H9 (cell line): ENCODE data around the gene PCSK9. TPM values are rescaled to one million over a fixed set of nuclear protein-coding genes. Genes with fewer than 3 reads are reported as not detected.
A peak's percentile ranks its signal among the peaks of the same experiment; 100 is the strongest.

Experiments used
- DNase-seq: peaks from one replicate; pipeline ENCODE4 v3.0.0-alpha.2; 2017
- H2AFZ ChIP-seq: one replicate; pipeline ENCODE4 v1.6.1; 2013; ENCODE audit warnings: mild to moderate bottlenecking, low read length, control low read depth, moderate library complexity
- H2AK5ac ChIP-seq: 2 replicates; pipeline ENCODE4 v1.6.1; 2013; ENCODE audit warnings: low read length, control low read depth, mixed read lengths; ENCODE audit not compliant: insufficient read length
- H2BK120ac ChIP-seq: one replicate; pipeline ENCODE4 v1.6.1; 2013; ENCODE audit warnings: low read depth, mild to moderate bottlenecking, low read length, control low read depth, inconsistent platforms; ENCODE audit not compliant: poor library complexity, severe bottlenecking
- H2BK12ac ChIP-seq: 2 replicates; pipeline ENCODE4 v1.6.1; 2013; ENCODE audit warnings: low read length, control low read depth, mixed read lengths, low read depth; ENCODE audit not compliant: insufficient read length
- H2BK15ac ChIP-seq: 2 replicates; pipeline ENCODE4 v1.6.1; 2013; ENCODE audit warnings: low read depth, low read length, control low read depth
- H2BK20ac ChIP-seq: one replicate; pipeline ENCODE4 v1.6.1; 2013; ENCODE audit warnings: low read depth, mild to moderate bottlenecking, low read length, control low read depth, inconsistent platforms; ENCODE audit not compliant: poor library complexity, severe bottlenecking
- H2BK5ac ChIP-seq: 2 replicates; pipeline ENCODE4 v1.6.1; 2013; ENCODE audit warnings: low read length, control low read depth, mixed read lengths; ENCODE audit not compliant: insufficient read length
- H3K14ac ChIP-seq: 2 replicates; pipeline ENCODE4 v1.6.1; 2013; ENCODE audit warnings: low read length, control low read depth; ENCODE audit not compliant: insufficient read depth
- H3K18ac ChIP-seq: 2 replicates; pipeline ENCODE4 v1.6.1; 2013; ENCODE audit warnings: low read depth, mild to moderate bottlenecking, mixed read lengths, low read length, control low read depth; ENCODE audit not compliant: insufficient read length
- H3K23ac ChIP-seq: 2 replicates; pipeline ENCODE4 v1.6.1; 2013; ENCODE audit warnings: low read length, control low read depth, mixed read lengths, low read depth; ENCODE audit not compliant: insufficient read length
- H3K23me2 ChIP-seq: 2 replicates; pipeline ENCODE4 v1.6.1; 2013; ENCODE audit warnings: low read depth, mild to moderate bottlenecking, mixed read lengths, low read length, control low read depth; ENCODE audit not compliant: insufficient read length, poor library complexity, severe bottlenecking
- H3K27ac ChIP-seq: 2 replicates; pipeline ENCODE4 v1.5.1; 2013; ENCODE audit warnings: low read length, control low read depth, mixed read lengths, low read depth; ENCODE audit not compliant: insufficient read length
- H3K27me3 ChIP-seq: 2 replicates; pipeline ENCODE4 v1.6.1; 2013; ENCODE audit warnings: low read length, control low read depth, inconsistent platforms; ENCODE audit not compliant: insufficient read depth
- H3K4ac ChIP-seq: 2 replicates; pipeline ENCODE4 v1.6.1; 2013; ENCODE audit warnings: low read depth, mild to moderate bottlenecking, control low read depth, inconsistent platforms, low read length, moderate library complexity
- H3K4me1 ChIP-seq: 2 replicates; pipeline ENCODE4 v1.6.1; 2013; ENCODE audit warnings: low read length, control low read depth, inconsistent platforms; ENCODE audit not compliant: insufficient read depth
- H3K4me2 ChIP-seq: 2 replicates; pipeline ENCODE4 v1.6.1; 2013; ENCODE audit warnings: low read length, control low read depth, mixed read lengths; ENCODE audit not compliant: insufficient read length, insufficient read depth
- H3K56ac ChIP-seq: 2 replicates; pipeline ENCODE4 v1.6.1; 2013; ENCODE audit warnings: low read depth, mild to moderate bottlenecking, mixed read lengths, low read length, control low read depth; ENCODE audit not compliant: insufficient read length
- H3K79me1 ChIP-seq: 2 replicates; pipeline ENCODE4 v1.6.1; 2013; ENCODE audit warnings: low read depth, mild to moderate bottlenecking, moderate library complexity, low read length, control low read depth, inconsistent platforms; ENCODE audit not compliant: insufficient read depth, poor library complexity, severe bottlenecking
- H3K79me2 ChIP-seq: 2 replicates; pipeline ENCODE4 v1.6.1; 2013; ENCODE audit warnings: low read length, control low read depth, inconsistent platforms; ENCODE audit not compliant: insufficient read depth
- H3K9ac ChIP-seq: 2 replicates; pipeline ENCODE4 v1.6.1; 2013; ENCODE audit warnings: low read length, control low read depth, mixed read lengths; ENCODE audit not compliant: insufficient read length; ENCODE audit errors: extremely low read depth
- H3K9me3 ChIP-seq: one replicate; pipeline ENCODE4 v1.6.1; 2013; ENCODE audit warnings: low read depth, low read length, inconsistent platforms; ENCODE audit not compliant: control insufficient read depth
- H3T11ph ChIP-seq: one replicate; pipeline ENCODE4 v1.6.1; 2013; ENCODE audit warnings: mild to moderate bottlenecking, low read length, control low read depth, inconsistent platforms
- H4K20me1 ChIP-seq: one replicate; pipeline ENCODE4 v1.6.1; 2013; ENCODE audit not compliant: control insufficient read depth, insufficient read length, insufficient read depth
- H4K5ac ChIP-seq: 2 replicates; pipeline ENCODE4 v1.6.1; 2013; ENCODE audit warnings: low read depth, mild to moderate bottlenecking, mixed read lengths, low read length, control low read depth; ENCODE audit not compliant: insufficient read length
- H4K8ac ChIP-seq: replicated peaks from 2 replicates; pipeline ENCODE4 v1.6.1; 2013; ENCODE audit warnings: low read length, control low read depth, mixed read lengths, low read depth; ENCODE audit not compliant: insufficient read length
- H4K91ac ChIP-seq: 2 replicates; pipeline ENCODE4 v1.6.1; 2013; ENCODE audit warnings: low read depth, mild to moderate bottlenecking, moderate library complexity, mixed read lengths, low read length, control low read depth; ENCODE audit not compliant: insufficient read length
- H3K27ac Mint-ChIP-seq, 3 experiments: 2 replicates in 2 of 3; 3 replicates in 1 of 3; pipeline ENCODE4 v1.8.0; 2020 to 2021; ENCODE audit warnings: mixed read lengths in 3 of 3, mild to moderate bottlenecking in 1 of 3, moderate library complexity in 1 of 3
- H3K27me3 Mint-ChIP-seq: 2 replicates; pipeline ENCODE4 v1.8.0; 2021; ENCODE audit warnings: low read depth, mild to moderate bottlenecking, moderate library complexity, mixed read lengths
- H3K36me3 Mint-ChIP-seq, 3 experiments: 2 replicates in 2 of 3; 3 replicates in 1 of 3; pipeline ENCODE4 v1.8.0; 2020 to 2021; ENCODE audit warnings: low read depth in 3 of 3, mixed read lengths in 3 of 3; ENCODE audit not compliant: insufficient read depth in 1 of 3
- H3K4me1 Mint-ChIP-seq, 2 experiments: 2 replicates each; pipeline ENCODE4 v1.8.0; 2020; ENCODE audit warnings: mixed read lengths in 2 of 2
- H3K4me3 Mint-ChIP-seq, 2 experiments: 2 replicates in 1 of 2; 3 replicates in 1 of 2; pipeline ENCODE4 v1.8.0; 2020 to 2021; ENCODE audit warnings: mild to moderate bottlenecking in 2 of 2, mixed read lengths in 2 of 2, moderate library complexity in 1 of 2
- H3K9me3 Mint-ChIP-seq, 2 experiments: 2 replicates in 1 of 2; 3 replicates in 1 of 2; pipeline ENCODE4 v1.8.0; 2020; ENCODE audit warnings: mild to moderate bottlenecking in 2 of 2, mixed read lengths in 2 of 2, moderate library complexity in 1 of 2
- WGBS: extraction: QIAGEN DNeasy Blood & Tissue Kit; methylation state at CpG from one replicate; pipeline ENCODE4 v1.1.7; 2013; ENCODE audit warnings: missing lambda C conversion rate, low lambda C conversion rate, mixed read lengths; ENCODE audit not compliant: insufficient read length; ENCODE audit errors: extremely low coverage; 5-methylcytosine and 5-hydroxymethylcytosine counted together
- total RNA-seq: library from RNA; stranded (reverse); gene quantifications from 2 replicates; pipeline ENCODE4 v1.2.1, GENCODE V29; 2021
- TF ChIP-seq, protein P1 (sequence below): fragments of 200-600 bp; sonication (generic); conservative IDR thresholded peaks from 3 replicates; pipeline ENCODE4 v1.8.0; 2021; ENCODE audit warnings: antibody characterized with exemption, mild to moderate bottlenecking

PCSK9 gene
- total RNA-seq, 1 experiment from 2014 or later, result 75.1 TPM

DNA sequence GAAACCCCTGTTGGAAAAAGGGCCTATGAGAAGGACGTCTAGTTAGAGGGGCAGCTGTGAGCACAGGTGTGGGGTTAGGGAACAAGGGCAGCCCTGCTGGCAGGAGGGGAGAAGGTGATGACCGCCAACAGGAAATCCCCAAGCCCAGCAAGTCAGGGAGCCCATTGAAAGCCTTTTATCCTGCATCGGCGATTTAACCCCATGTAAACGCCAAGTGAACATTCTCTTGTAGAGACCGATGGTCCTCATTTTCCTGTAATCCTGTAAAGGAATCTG is 41.7 kb upstream of the PCSK9 start:
- no peak overlapping the region for H3K18ac ChIP-seq
- no peak overlapping the region for H2BK120ac ChIP-seq
- WGBS, result no CpG with 5 or more reads among the region's 6 CpGs
- no peak overlapping the region for H4K91ac ChIP-seq
- no peaks in the 10 kb centered on the region for H3K9me3 ChIP-seq
- H3K4me1 Mint-ChIP-seq, result peaks cover 41 to 47% of the 10 kb centered on the region in 2 experiments
- DNase-seq, result peak; percentile 80
- peak overlapping the region; percentile 68 for H3K4me2 ChIP-seq
- no peak overlapping the region for H3T11ph ChIP-seq
- no peaks in the 10 kb centered on the region for H3K79me1 ChIP-seq
- no peaks in the 10 kb centered on the region for H3K79me2 ChIP-seq
- peaks cover 7% of the 10 kb centered on the region for H3K23me2 ChIP-seq
- no peak overlapping the region for H2BK15ac ChIP-seq
- no peak overlapping the region for H3K4ac ChIP-seq
- H3K23ac ChIP-seq, result no peak overlapping the region
- H3K9ac ChIP-seq, result no peak overlapping the region
- H3K14ac ChIP-seq, result no peak overlapping the region
- H3K56ac ChIP-seq, result no peak overlapping the region
- H4K20me1 ChIP-seq, result no peaks in the 10 kb centered on the region
- H4K5ac ChIP-seq, result no peak overlapping the region
- H3K27me3 Mint-ChIP-seq, result peaks cover 54% of the 10 kb centered on the region
- no peak overlapping the region for H3K27ac ChIP-seq
- H2BK20ac ChIP-seq, result no peak overlapping the region
- no peaks in the 10 kb centered on the region; a peak in 1 of 5 replicates for H3K9me3 Mint-ChIP-seq
- H3K27me3 ChIP-seq, result peaks cover 27% of the 10 kb centered on the region; the same call in 1 of the 2 replicates
- no peaks in the 10 kb centered on the region for H3K36me3 Mint-ChIP-seq
- no peak overlapping the region for H2BK12ac ChIP-seq
- no peak overlapping the region for H2AFZ ChIP-seq
- no peak overlapping the region for H2BK5ac ChIP-seq
- H3K27ac Mint-ChIP-seq, result no peak overlapping the region
- peak overlapping the region; percentile 55 to 79 for H3K4me3 Mint-ChIP-seq
- H4K8ac ChIP-seq, result no peak overlapping the region
- peaks cover 14% of the 10 kb centered on the region; the same call in 1 of the 2 replicates for H3K4me1 ChIP-seq
- no peak overlapping the region for H2AK5ac ChIP-seq
- TF ChIP-seq, protein P1, sequence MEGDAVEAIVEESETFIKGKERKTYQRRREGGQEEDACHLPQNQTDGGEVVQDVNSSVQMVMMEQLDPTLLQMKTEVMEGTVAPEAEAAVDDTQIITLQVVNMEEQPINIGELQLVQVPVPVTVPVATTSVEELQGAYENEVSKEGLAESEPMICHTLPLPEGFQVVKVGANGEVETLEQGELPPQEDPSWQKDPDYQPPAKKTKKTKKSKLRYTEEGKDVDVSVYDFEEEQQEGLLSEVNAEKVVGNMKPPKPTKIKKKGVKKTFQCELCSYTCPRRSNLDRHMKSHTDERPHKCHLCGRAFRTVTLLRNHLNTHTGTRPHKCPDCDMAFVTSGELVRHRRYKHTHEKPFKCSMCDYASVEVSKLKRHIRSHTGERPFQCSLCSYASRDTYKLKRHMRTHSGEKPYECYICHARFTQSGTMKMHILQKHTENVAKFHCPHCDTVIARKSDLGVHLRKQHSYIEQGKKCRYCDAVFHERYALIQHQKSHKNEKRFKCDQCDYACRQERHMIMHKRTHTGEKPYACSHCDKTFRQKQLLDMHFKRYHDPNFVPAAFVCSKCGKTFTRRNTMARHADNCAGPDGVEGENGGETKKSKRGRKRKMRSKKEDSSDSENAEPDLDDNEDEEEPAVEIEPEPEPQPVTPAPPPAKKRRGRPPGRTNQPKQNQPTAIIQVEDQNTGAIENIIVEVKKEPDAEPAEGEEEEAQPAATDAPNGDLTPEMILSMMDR, result no peak
